ENCODE data around the gene MEGF10. TPM values are rescaled to one million over a fixed set of nuclear protein-coding genes. Genes with fewer than 3 reads are reported as not detected.

The MEGF10 gene
- total RNA-seq, 3 donors from 2014 or later, result 0.48 to 14.4 (median 2.3) TPM

DNA sequence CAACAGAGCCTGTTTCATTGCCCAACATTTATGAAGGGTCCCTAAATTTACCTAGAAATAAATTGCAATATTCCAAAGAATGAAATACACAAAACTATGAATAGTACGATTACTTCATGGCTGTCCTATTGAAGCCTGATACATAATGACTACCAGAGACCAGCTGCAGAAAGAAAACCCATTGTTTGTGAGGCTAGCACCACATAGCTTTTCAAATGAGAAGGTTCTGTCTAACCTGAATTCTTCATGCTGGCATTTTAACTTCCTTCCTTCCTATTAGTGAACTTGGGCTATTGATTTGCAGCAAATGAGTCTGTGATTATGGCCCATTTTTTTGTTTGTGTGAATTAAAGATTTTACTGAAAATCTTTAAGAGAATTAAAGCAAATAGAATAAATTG lies 47.3 kb downstream of the MEGF10 start:
- no peaks in the 10 kb centered on the region for H3K9me3 ChIP-seq
- H3K27me3 ChIP-seq, result no peaks in the 10 kb centered on the region
- no peak for TF ChIP-seq POLR2AphosphoS5 (IDR thresholded peaks at IDR 0.05)
- TF ChIP-seq, protein P1, sequence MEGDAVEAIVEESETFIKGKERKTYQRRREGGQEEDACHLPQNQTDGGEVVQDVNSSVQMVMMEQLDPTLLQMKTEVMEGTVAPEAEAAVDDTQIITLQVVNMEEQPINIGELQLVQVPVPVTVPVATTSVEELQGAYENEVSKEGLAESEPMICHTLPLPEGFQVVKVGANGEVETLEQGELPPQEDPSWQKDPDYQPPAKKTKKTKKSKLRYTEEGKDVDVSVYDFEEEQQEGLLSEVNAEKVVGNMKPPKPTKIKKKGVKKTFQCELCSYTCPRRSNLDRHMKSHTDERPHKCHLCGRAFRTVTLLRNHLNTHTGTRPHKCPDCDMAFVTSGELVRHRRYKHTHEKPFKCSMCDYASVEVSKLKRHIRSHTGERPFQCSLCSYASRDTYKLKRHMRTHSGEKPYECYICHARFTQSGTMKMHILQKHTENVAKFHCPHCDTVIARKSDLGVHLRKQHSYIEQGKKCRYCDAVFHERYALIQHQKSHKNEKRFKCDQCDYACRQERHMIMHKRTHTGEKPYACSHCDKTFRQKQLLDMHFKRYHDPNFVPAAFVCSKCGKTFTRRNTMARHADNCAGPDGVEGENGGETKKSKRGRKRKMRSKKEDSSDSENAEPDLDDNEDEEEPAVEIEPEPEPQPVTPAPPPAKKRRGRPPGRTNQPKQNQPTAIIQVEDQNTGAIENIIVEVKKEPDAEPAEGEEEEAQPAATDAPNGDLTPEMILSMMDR (IDR thresholded peaks at IDR 0.05), result no peak
- no peak for TF ChIP-seq POLR2A (IDR thresholded peaks at IDR 0.05)
- no peak overlapping the region for H3K4me3 ChIP-seq
- no peak for DNase-seq (ENCODE audit: low spot score in 2 of 2)
- H3K27ac ChIP-seq, result no peak overlapping the region
- intact Hi-C loops (cut with DNase I; ENCODE audit: low total_unique reads), result no loop called here
- H3K4me1 ChIP-seq, result no peaks in the 10 kb centered on the region
- H3K36me3 ChIP-seq, result no peaks in the 10 kb centered on the region

GRCh38 chr5:127338501-127338900 lies 47.9 kb downstream of the MEGF10 start:
- no peak overlapping the region for H3K4me3 ChIP-seq
- TF ChIP-seq POLR2A (IDR thresholded peaks at IDR 0.05) (no peak), POLR2AphosphoS5 (IDR thresholded peaks at IDR 0.05) (no peak)
- TF ChIP-seq, protein P1 (IDR thresholded peaks at IDR 0.05), result no peak
- intact Hi-C loops (cut with DNase I; ENCODE audit: low total_unique reads), result no loop called here

GRCh38 chr5:127340606-127341005 lies 50.0 kb downstream of the MEGF10 start:
- Histone ChIP-seq H3K4me1 (no peaks in the 10 kb centered on the region), H3K4me3 (no peak overlapping the region), H3K36me3 (no peaks in the 10 kb centered on the region), H3K27me3 (no peaks in the 10 kb centered on the region), H3K9me3 (no peaks in the 10 kb centered on the region), H3K27ac (no peak overlapping the region)
- TF ChIP-seq POLR2A (IDR thresholded peaks at IDR 0.05) (no peak), POLR2AphosphoS5 (IDR thresholded peaks at IDR 0.05) (no peak)
- TF ChIP-seq, protein P1 (IDR thresholded peaks at IDR 0.05), result no peak
- intact Hi-C loops (cut with DNase I; ENCODE audit: low total_unique reads), result no loop called here
- DNase-seq (ENCODE audit: low spot score in 2 of 2), result no peak

More at GRCh38 chr5:127338501-127338900, 47.9 kb downstream of the MEGF10 start:
- no peaks in the 10 kb centered on the region for H3K36me3 ChIP-seq
- DNase-seq (ENCODE audit: low spot score in 2 of 2), result no peak
- H3K9me3 ChIP-seq, result no peaks in the 10 kb centered on the region
- no peak overlapping the region for H3K27ac ChIP-seq
- no peaks in the 10 kb centered on the region for H3K27me3 ChIP-seq
- no peaks in the 10 kb centered on the region for H3K4me1 ChIP-seq

DNA sequence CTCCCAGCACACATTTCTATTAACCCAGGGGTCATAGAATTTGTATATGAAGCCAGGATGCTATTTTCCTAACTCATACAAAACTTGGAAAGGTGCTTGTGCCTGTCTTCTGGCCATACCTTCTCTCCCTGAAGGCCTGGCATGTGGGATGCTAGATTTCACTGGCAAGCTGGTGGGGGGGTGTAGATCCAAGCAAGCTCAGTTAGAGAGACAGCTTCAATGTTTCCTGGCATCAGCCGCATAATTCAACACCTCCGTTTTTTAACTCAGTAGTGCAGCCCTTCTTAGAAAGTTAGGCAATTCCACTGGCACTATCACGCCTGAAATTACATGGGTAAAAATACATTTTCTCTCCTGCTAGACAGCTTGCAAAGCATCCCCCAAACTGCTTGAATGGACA lies 51.8 kb downstream of the MEGF10 start:
- TF ChIP-seq, protein P1 (IDR thresholded peaks at IDR 0.05), result no peak
- TF ChIP-seq POLR2A (IDR thresholded peaks at IDR 0.05) (no peak), POLR2AphosphoS5 (IDR thresholded peaks at IDR 0.05) (no peak)

GRCh38 chr5:127343313-127343712 lies 52.7 kb downstream of the MEGF10 start:
- intact Hi-C loops (cut with DNase I; ENCODE audit: low total_unique reads), result no loop called here

More for the DNA sequence above, 51.8 kb downstream of the MEGF10 start:
- no peaks in the 10 kb centered on the region for H3K9me3 ChIP-seq
- DNase-seq (ENCODE audit: low spot score in 2 of 2), result no peak
- H3K36me3 ChIP-seq, result no peaks in the 10 kb centered on the region
- intact Hi-C loops (cut with DNase I; ENCODE audit: low total_unique reads), result no loop called here
- no peak overlapping the region for H3K27ac ChIP-seq
- no peaks in the 10 kb centered on the region for H3K4me1 ChIP-seq
- no peaks in the 10 kb centered on the region for H3K27me3 ChIP-seq
- H3K4me3 ChIP-seq, result no peak overlapping the region

More at GRCh38 chr5:127343313-127343712, 52.7 kb downstream of the MEGF10 start:
- DNase-seq (ENCODE audit: low spot score in 2 of 2), result no peak
- Histone ChIP-seq H3K27ac (no peak overlapping the region), H3K9me3 (no peaks in the 10 kb centered on the region), H3K36me3 (no peaks in the 10 kb centered on the region), H3K4me1 (no peaks in the 10 kb centered on the region), H3K4me3 (no peak overlapping the region), H3K27me3 (no peaks in the 10 kb centered on the region)
- no peak for TF ChIP-seq POLR2AphosphoS5 (IDR thresholded peaks at IDR 0.05)
- TF ChIP-seq, protein P1 (IDR thresholded peaks at IDR 0.05), result no peak
- TF ChIP-seq POLR2A (IDR thresholded peaks at IDR 0.05), result no peak
